Measurements from ENCODE around the gene VEGFA.

The VEGFA gene

GRCh38 chr6:43793875-43794242 lies 23.8 kb downstream of the VEGFA start:
- FAIRE-seq, result no peak
- TF ChIP-seq POLR2A (IDR thresholded peaks at IDR 0.05; ENCODE audit: low read depth, low read length) (no peak), POLR2AphosphoS5 (IDR thresholded peaks at IDR 0.05; ENCODE audit: low read depth, low read length) (no peak), TAF1 (IDR thresholded peaks at IDR 0.05; ENCODE audit: borderline replicate concordance, low read depth, low read length) (no peak)
- no peak for DNase-seq (ENCODE audit: insufficient read length)

GRCh38 chr6:43795421-43795820 lies 25.4 kb downstream of the VEGFA start:
- TF ChIP-seq TAF1 (IDR thresholded peaks at IDR 0.05; ENCODE audit: borderline replicate concordance, low read depth, low read length) (no peak), POLR2A (IDR thresholded peaks at IDR 0.05; ENCODE audit: low read depth, low read length) (no peak), POLR2AphosphoS5 (IDR thresholded peaks at IDR 0.05; ENCODE audit: low read depth, low read length) (no peak)
- FAIRE-seq (no peak), DNase-seq (ENCODE audit: insufficient read length) (no peak)

DNA sequence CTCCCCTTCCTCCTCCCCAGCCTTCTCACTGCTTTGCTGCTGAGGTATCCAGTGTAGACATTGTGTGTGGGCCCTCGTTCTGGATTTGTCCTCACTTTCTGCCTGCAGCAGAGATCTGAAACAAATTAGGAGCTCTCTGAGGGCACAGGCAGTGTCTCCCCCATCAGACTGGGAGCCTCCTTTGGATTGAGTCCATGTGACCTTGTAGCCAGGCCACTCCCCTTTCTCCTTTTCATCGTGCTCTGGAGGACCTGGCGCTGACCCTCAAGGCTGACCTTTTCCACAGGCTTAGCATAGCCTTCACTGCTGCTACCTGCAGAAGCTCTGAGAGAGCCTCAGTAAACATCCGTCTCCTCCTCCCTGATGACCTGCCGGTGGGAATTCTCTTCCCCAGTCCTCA lies 26.2 kb downstream of the VEGFA start:
- FAIRE-seq (no peak), DNase-seq (ENCODE audit: insufficient read length) (no peak)
- TF ChIP-seq POLR2A (IDR thresholded peaks at IDR 0.05; ENCODE audit: low read depth, low read length) (no peak), POLR2AphosphoS5 (IDR thresholded peaks at IDR 0.05; ENCODE audit: low read depth, low read length) (no peak), TAF1 (IDR thresholded peaks at IDR 0.05; ENCODE audit: borderline replicate concordance, low read depth, low read length) (no peak)

DNA sequence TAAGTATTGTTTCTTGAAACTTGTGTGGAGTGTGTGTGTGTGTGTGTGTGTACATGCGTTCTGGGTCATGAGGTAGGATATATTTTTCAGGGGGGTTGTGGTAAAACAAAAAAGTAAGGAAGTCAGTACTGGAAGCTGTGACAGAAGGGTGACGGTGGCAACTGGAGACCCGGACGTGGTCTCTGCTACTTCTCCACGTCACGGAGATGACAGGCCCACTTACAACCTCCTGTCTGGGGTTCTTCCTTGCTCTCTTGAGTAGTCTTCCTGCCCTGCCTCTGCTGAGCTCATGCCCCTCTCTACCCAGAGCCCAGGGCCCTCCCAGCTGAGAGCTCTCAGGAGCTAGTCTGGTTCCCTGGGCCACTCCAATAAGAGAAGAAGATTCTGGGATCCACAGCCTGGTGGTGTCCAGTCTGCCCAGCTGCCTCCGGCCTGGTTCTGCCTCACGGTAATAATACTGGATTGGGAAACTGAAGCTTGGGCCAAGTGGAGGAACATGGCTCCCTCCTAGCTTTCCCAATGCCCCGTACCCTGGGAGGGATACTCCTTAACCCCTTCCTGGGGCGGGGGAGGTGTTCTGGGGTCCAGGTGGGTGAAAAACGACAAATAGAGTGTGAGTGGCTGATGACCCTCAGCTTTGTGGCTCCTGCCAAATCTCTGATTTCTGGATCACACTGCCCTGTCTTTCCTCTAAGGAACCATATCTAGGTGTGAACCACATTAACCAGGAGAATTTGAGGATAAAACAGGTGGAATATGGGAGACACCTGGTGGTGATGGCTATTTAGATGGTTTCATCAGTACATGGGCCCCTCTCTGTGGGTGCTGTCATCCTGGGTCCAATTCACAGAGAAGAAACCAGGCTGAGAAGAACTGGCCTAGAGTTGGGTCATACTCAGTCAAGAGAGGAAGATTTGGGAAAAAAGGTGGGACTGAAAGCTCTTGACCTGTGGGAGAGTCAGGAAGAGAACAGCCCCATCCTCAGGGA lies 27.2 kb downstream of the VEGFA start:
- TF ChIP-seq TAF1 (IDR thresholded peaks at IDR 0.05; ENCODE audit: borderline replicate concordance, low read depth, low read length) (no peak), POLR2AphosphoS5 (IDR thresholded peaks at IDR 0.05; ENCODE audit: low read depth, low read length) (no peak)
- no peak for FAIRE-seq
- no peak for DNase-seq (ENCODE audit: insufficient read length)

- TF ChIP-seq POLR2AphosphoS5 (IDR thresholded peaks at IDR 0.05; ENCODE audit: low read depth, low read length) (no peak), POLR2A (IDR thresholded peaks at IDR 0.05; ENCODE audit: low read depth, low read length) (no peak), TAF1 (IDR thresholded peaks at IDR 0.05; ENCODE audit: borderline replicate concordance, low read depth, low read length) (no peak)
- FAIRE-seq, result no peak
- no peak for DNase-seq (ENCODE audit: insufficient read length)
Measured at GRCh38 chr6:43797919-43798318, 27.9 kb downstream of the VEGFA start.

GRCh38 chr6:43798688-43799444 lies 28.9 kb downstream of the VEGFA start:
- FAIRE-seq, result peak; percentile 87
- no peak for DNase-seq (ENCODE audit: insufficient read length)
- TF ChIP-seq POLR2AphosphoS5 (IDR thresholded peaks at IDR 0.05; ENCODE audit: low read depth, low read length) (no peak), POLR2A (IDR thresholded peaks at IDR 0.05; ENCODE audit: low read depth, low read length) (no peak), TAF1 (IDR thresholded peaks at IDR 0.05; ENCODE audit: borderline replicate concordance, low read depth, low read length) (no peak)

GRCh38 chr6:43799551-43800297 lies 29.7 kb downstream of the VEGFA start:
- DNase-seq (ENCODE audit: insufficient read length) (no peak), FAIRE-seq (no peak)
- TF ChIP-seq TAF1 (IDR thresholded peaks at IDR 0.05; ENCODE audit: borderline replicate concordance, low read depth, low read length) (no peak), POLR2A (IDR thresholded peaks at IDR 0.05; ENCODE audit: low read depth, low read length) (no peak), POLR2AphosphoS5 (IDR thresholded peaks at IDR 0.05; ENCODE audit: low read depth, low read length) (no peak)

DNA sequence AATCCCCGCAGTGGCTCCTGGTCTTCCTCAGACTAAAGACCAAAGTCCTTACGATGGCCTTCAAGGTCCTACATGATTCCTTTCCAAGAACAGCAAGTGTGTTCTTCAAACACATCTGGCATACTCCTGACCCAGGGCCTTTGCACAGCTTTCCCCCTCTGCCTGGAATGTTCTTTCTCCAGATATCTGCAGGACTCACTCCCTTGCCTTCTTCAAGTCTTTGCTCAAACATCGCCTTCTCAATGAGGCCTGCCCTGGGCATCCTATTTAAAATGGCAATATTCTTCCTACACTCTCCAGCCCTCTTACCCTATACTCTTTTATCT lies 30.2 kb downstream of the VEGFA start:
- DNase-seq (ENCODE audit: insufficient read length) (no peak), FAIRE-seq (no peak)
- TF ChIP-seq POLR2AphosphoS5 (IDR thresholded peaks at IDR 0.05; ENCODE audit: low read depth, low read length) (no peak), TAF1 (IDR thresholded peaks at IDR 0.05; ENCODE audit: borderline replicate concordance, low read depth, low read length) (no peak), POLR2A (IDR thresholded peaks at IDR 0.05; ENCODE audit: low read depth, low read length) (no peak)

DNA sequence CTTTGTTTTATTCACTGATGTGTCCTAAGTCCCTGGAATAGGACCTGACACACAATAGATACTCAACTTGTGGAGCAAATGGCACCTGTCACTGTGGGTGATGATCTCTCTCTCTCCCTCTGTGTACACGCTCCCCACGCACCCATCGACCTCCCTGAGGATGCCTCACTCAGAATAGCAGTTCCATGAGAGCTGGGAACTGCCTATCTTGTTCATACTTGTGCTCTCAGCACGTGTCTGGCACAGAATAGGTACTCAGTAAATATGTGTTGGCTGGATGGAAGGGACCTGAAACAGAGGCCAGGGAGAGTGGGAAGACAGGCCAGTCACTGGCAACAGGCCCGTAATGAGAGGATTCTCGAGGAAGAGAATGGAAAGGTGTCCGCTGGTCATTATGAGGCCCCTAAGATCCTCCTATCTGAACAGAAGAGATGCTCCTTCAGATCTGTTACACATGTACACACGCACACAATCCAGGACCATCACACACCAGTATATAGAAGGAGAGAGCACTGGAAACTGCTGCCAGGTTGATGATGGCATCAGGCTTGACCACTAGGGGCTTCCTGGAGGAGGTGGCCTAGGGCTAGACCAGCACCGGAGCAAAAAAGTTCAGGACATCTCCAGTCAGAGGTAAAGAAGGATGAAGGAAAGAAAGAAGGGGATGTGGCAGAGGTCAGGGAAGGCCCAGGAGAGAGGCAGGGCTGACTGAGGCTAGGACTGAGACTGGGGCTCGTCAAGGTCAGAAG lies 30.9 kb downstream of the VEGFA start:
- TF ChIP-seq POLR2AphosphoS5 (IDR thresholded peaks at IDR 0.05; ENCODE audit: low read depth, low read length), result no peak
- no peak for TF ChIP-seq TAF1 (IDR thresholded peaks at IDR 0.05; ENCODE audit: borderline replicate concordance, low read depth, low read length)
- TF ChIP-seq POLR2A (IDR thresholded peaks at IDR 0.05; ENCODE audit: low read depth, low read length), result no peak
- FAIRE-seq (no peak), DNase-seq (ENCODE audit: insufficient read length) (no peak)

- DNase-seq (ENCODE audit: insufficient read length) (no peak), FAIRE-seq (no peak)
- TF ChIP-seq TAF1 (IDR thresholded peaks at IDR 0.05; ENCODE audit: borderline replicate concordance, low read depth, low read length) (no peak), POLR2AphosphoS5 (IDR thresholded peaks at IDR 0.05; ENCODE audit: low read depth, low read length) (no peak), POLR2A (IDR thresholded peaks at IDR 0.05; ENCODE audit: low read depth, low read length) (no peak)
Measured at GRCh38 chr6:43801495-43802181, 31.6 kb downstream of the VEGFA start.
